ENCODE data around the gene BSDC1.

The BSDC1 gene

GRCh38 chr1:32364836-32365235 is 29.4 kb downstream of the BSDC1 start:
- no peak for TF ChIP-seq CTCF (IDR thresholded peaks at IDR 0.05; ENCODE audit: borderline replicate concordance, insufficient read depth, low read depth, low read length)
- H3K4me3 ChIP-seq (ENCODE audit: low read depth, low read length) = no peak overlapping the region

GRCh38 chr1:32363713-32364112 is 30.5 kb downstream of the BSDC1 start:
- no peak overlapping the region for H3K4me3 ChIP-seq (ENCODE audit: low read depth, low read length)
- TF ChIP-seq CTCF (IDR thresholded peaks at IDR 0.05; ENCODE audit: borderline replicate concordance, insufficient read depth, low read depth, low read length) = no peak

- peak within 1 kb of the TSS; percentile 29 for H3K4me3 ChIP-seq (ENCODE audit: low read depth, low read length)
- TF ChIP-seq CTCF (IDR thresholded peaks at IDR 0.05; ENCODE audit: borderline replicate concordance, insufficient read depth, low read depth, low read length) = no peak
These were observed 31.5 kb downstream of the BSDC1 start, which contains the start of the genes FAM229A and TSSK3 for GRCh38 chr1:32362474-32363313. FAM229A (minus strand) TSS chr1:32362485; CDS start chr1:32362091, 394 bp downstream. TSSK3 (plus strand) TSS chr1:32362539; CDS start chr1:32362702, 163 bp downstream.

GRCh38 chr1:32361674-32362473 is 32.4 kb downstream of the BSDC1 start:
- TF ChIP-seq CTCF (IDR thresholded peaks at IDR 0.05; ENCODE audit: borderline replicate concordance, insufficient read depth, low read depth, low read length) = 0 out of 2 replicates have a peak, but pooled peaks have one; percentile 11
- H3K4me3 ChIP-seq (ENCODE audit: low read depth, low read length) = peak overlapping the region; percentile 29

- H3K4me3 ChIP-seq (ENCODE audit: low read depth, low read length) = no peak overlapping the region
- no peak for TF ChIP-seq CTCF (IDR thresholded peaks at IDR 0.05; ENCODE audit: borderline replicate concordance, insufficient read depth, low read depth, low read length)
These were observed 33.0 kb downstream of the BSDC1 start for GRCh38 chr1:32361308-32361673.

- no peak overlapping the region for H3K4me3 ChIP-seq (ENCODE audit: low read depth, low read length)
- no peak for TF ChIP-seq CTCF (IDR thresholded peaks at IDR 0.05; ENCODE audit: borderline replicate concordance, insufficient read depth, low read depth, low read length)
These were observed 35.8 kb downstream of the BSDC1 start for GRCh38 chr1:32358435-32358834.

Data from GM12875 (cell line).